Activated effector memory CD4-positive, alpha-beta T cell treated with Interleukin-2 at 50 U/mL for 16 hours (primary cell): Measurements from ENCODE around the gene UBE2G2.

Experiments
- DNase-seq: peaks from one replicate; pipeline ENCODE4 v3.0.0-alpha.2; 2020

UBE2G2 gene, protein sequence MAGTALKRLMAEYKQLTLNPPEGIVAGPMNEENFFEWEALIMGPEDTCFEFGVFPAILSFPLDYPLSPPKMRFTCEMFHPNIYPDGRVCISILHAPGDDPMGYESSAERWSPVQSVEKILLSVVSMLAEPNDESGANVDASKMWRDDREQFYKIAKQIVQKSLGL

DNA sequence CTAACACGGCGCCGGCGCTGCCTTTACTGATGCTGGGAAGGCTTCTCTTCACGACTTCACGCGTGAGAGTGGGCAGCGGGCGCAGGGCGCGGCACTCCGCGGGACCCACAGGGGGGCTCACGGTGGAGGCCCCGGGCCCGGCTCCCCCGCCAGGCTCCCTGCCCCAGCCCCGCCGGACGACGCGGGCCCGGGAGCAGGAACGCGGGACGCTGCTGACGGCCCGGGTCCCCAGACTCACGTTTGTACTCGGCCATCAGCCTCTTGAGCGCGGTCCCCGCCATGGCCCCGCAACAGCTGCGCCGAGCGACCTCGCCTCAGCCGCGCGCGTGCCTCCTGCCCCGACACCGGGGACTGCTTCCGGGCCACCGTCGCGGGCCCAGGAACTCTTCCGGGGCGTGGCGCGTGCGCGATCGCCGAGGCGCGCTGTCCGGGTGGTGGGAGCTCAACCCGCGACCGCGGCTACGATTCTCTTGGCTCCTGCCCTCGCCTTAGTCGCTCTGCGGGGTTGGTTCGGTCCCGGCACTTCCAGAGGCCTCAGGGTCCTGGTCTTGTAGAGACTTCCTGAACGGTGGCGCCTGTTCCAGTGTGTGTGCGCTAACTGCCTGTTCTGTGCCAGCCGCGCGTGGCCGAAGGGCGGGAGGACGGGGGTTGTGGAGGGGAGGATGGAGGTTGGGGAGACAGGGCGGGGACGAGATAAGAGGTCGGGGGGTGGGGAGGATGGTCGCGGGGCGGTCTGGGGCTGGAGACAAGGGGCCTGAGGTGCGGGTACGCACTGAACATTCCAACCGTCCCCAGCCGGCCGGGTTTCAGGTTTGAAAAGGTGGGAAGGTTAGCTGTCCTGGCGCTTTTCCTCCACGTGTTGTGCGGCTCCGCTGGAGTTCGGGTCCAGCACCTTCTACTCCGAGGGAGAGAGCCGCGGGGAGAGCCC lies at the start of gene UBE2G2:
TSS of gene UBE2G2 (minus strand) at position 353 of the 928 bp plus-strand sequence. CDS start at position 281, 72 bp downstream.
- peak; percentile 83 for DNase-seq

DNA sequence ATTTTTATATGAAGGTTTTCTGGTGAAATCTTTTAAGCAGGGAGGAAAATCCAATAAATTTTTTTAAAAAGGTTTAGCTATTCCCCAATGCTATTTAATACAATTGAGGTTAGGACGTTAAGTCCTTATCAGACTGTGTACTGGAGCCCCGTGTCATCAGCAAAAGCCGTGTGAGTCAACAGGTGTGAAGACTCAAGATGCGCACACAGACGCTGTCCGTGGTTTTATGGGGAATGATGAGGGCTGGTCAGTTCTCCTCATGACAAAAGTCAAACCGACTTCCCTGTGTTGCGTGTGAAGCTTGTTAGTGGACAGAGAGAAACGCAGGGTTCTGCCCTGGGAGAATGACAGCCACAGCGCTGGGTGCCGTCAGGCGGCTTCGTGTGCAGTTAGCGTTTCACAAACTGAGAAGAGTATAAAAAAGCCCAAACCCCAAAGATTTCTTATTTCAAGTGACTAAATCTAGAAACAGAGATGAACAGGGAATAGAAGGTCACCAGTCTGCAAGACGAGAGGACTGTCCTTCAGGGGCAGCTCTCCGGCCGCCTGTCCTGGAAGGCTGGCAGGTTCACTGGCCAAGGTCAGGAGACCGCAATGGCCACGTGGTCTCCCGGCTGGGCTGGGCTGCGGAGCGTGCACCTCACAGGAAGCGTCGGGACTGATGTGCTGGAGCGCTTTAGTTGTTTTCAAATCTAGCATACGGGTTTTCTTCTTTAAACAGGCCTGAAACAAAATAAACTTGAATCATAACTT lies 49.5 kb upstream of the UBE2G2 start:
- DNase-seq = no peak

DNA sequence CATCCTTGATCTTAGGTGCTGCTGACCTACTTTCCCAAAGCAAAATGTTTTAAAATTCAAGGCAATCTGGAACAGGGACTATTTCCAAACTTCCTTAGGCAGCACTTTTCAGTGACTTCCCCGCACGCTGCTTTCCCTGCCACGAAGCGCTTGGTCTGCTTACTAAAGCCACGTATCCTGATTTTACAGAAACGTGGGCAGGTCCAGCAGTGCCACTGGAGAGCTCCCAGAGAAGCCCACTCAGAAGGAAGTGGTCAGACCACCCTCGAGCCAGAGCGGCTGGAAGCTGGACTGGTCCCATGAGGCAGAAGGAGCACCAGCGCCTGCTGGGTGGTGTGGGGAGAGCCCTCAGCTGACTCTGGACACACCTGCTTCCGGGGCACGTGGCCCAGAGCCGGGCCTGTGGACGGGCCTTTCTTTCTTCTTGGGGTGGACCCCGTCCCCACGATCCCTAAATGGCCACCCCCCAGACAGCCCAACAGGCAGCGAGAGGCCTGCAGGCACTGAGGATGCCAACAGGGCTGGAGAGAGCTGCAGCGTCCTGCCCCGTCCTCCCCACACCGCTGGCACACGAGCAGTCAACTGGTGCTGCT lies 48.7 kb upstream of the UBE2G2 start:
- DNase-seq = no peak

DNA sequence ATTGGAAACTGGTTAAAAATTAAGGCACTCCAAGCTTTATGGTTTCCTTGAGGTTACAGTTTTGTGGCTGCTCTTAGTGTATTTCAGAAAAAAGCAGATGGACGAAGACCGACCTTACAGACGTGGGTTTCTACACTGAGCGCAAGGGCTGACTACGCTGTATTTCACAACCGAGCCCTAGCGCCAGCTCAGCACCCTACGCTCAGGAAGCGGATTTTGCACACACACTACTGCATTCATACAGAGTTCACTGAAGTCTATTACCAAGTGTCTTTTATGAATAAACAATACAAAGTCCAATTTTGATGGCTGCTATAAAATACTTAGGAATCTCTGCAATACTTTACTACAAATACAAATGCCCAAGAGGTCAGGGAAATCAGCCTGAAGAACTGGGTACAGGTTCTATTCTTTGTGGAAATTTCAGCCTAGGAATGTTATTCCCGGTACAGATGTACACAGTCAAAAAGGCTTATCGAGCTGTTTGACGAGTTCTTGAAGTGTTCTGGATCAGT lies 48.1 kb upstream of the UBE2G2 start:
- DNase-seq = no peak

DNA sequence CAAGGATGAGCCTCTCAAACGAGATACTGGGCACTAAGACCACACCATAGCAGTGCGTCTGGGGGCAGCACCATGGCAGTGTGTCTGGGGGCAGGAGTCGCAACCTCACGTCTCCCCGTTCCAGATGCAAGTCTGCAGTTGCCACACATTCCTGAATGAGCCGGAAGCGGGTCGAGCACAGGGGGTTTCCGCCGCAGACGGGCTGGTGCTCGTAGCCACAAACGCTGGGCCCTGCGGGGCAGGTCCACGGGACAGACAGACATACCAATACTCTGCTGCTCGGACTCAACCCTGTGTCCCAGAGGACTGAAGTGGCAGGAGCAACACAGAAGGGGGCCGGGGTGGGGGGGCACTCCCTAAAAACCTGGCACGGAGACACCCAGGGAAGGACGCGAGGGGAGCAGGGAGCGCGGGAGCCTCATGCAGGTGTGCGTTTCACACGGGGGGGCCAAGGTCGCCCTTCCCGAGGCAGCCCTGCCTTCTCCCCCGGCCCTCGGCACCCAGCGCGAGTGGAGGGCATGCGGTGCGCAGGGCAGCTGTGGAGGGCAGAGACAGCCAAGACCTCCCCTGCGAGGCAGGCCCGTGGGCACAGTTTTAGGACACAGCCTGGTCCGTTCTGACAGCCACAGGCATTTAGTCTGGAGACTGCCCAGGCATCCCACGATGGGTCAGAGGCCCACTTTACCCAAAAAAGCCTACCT lies 47.4 kb upstream of the UBE2G2 start:
- DNase-seq = no peak

DNA sequence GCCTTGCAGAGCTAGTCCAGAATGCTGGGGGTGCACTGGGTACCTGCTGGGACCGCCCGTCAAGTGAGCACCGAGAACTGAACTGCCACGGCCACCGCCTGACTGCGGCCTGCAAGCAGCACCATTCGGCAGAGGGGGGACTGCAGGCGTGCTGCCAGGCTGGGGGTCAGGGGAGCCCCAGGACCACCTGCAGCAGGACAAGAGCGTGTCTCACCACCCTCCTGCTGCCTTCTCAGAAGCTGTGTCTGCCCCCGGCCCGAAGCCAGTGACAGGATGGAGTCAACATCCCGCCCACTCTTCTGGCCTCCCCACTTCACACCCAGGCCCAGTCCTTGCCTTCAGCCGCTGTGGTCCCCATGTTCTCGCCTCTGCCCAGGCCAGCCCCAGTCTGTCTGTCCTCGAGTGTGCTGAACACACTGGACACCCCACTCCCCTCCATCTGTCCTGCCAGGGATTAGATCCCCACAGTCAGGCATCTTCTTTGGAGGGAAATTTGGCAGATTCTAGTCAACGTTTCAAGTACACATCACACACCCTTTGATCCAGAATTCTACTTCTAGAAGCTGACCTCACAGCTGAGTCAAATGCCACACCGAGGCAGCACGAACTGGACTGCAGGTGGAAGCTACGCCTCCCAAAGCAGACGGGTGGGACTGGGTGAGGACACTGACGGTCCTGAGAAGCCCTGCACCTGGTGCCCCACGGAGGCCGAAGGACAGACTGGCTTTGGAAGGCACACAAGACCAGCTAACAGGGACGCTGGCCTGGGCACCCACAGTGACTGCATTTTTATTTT lies 45.8 kb upstream of the UBE2G2 start:
- DNase-seq = no peak

DNA sequence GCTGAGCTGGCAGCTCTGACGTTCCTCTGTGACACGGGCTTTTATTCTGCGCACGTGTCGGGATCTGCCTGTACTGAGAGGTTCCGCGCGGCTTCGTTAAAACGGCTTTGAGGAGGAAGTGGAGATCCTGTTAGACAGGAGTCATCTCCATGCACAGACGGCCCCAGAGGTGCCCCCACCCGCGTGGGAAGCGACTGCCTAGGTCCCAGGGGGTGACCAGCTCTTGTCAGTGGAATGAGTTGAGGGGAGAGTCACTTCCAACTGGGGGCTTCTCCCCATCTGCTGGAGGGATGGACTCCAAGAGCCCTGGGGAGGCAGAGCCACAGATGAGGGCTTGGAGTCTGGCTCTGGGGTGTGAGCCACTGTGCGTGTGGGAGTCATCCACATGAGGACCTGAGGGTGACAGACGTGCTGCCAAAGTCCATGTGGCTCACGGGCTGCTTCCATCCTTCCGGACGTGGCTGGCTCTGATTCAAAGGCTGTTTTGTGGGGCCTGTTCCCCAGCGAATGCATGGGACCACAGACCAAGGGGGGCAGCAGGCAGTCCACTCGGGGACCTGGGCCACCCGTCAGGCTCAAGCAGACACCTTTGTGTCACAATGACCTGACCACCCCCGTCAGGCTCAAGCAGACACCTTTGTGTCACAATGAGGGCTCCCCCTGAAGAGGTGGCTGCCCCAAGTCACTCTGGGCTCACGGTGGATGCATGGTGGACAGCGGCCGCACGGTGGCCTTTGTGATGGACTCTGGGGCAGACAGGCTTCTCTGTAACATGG lies 45.1 kb upstream of the UBE2G2 start:
- DNase-seq = no peak

DNA sequence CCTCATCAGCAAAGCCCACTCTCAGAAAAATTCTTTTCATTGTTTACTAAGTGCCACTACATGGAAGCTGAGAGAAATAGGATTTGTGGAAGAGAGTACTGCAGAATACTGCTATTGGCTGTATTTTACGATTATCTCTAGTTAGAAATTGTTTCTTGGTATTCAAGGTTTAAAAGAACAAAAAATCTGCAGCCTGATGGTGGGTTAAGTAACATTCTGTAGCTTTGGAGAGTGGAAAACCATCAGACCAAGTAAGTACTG lies 44.5 kb upstream of the UBE2G2 start:
- DNase-seq = no peak

DNA sequence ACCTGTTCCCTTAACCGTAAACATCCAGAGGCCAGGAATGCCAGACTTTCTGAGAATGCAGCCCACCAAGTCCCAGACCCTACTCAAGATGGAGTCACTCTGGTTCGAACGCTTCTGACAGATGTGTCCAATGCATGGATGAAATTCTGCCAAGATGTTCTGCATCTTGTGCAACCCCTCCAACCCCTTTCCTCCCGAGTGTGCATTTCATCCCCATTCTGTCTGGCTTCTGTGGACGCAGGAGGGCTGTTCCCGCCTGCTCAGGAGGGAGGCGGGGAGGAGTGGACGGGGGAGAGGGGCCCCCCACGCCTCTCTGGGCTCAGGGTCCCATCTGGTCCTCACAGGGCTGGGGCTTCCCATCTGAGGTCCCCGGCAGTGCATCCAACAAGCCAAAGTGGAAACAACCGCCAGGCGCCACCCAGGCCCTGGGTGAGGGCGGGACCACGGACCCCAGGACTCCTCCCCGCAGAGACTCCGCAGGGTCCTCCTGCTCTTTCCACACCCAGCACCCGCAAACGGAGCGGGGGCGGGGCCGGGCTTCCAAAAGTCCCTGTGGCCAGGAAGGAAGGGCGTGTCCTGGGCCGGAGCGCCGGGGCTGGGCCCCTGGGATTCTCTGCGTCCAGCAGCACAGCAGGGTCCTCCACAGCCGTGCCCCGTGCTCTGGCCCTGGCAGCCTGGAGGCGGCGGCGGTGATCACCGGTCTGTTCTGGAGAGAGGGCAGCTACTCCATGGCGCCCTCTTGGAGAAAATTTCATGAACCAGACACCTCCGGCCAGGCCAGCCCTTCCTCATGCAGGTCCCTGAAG lies 44.0 kb upstream of the UBE2G2 start:
- peak; percentile 26 for DNase-seq

DNA sequence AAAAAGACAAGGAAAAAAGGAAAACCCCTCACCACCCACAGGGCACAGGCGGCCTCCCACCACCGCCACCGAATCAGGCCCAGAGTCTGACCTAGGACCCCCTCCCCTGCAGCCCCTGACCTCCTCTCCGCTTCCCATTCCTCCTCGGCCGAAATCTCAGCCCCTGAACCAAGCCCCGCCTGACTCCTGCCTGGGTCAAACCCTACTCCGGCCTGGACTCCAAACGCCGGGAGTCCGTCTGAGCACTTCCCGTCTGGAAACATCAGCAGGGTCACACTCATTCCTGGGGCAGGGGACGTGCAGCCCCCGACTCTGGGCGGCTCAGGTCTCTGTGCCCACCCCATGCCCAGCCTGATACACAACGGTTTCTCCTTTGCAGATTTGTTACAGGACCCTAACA lies 42.6 kb upstream of the UBE2G2 start:
- DNase-seq = no peak

DNA sequence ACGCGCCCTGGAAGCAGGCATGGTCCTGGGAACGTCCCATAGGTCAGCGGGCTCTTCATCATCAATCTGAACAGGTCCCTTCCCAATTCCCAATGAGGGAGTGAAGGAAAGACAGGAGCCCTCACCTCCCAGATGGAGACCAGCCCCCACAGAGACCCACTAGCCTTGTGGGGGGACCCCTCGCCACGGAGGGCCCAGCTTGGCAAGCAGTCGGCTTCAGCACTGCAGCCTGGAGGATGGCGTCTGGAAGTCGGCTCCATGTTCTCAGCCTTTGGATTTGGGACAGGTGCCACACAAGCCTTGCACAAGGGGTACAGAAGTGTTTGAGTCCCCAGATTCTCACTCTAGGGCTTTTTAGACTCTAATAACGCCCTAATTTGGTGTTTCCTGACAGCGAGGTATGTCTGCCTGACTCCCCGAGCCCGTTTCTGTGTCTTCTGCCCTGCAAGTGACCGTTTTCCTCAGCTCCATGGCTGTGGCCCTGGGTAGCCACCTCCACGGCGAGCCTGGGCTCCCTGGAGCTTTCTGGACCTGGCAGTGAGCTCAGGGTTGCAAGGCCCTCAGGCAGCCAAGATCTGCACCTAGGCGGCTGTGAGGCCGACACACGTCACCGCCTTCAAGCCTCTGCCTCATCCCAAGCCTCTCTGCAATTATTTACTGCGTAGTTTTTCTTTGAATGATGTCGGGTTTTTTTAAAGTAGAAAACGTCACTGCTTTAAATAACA lies 41.3 kb upstream of the UBE2G2 start:
- DNase-seq = no peak

DNA sequence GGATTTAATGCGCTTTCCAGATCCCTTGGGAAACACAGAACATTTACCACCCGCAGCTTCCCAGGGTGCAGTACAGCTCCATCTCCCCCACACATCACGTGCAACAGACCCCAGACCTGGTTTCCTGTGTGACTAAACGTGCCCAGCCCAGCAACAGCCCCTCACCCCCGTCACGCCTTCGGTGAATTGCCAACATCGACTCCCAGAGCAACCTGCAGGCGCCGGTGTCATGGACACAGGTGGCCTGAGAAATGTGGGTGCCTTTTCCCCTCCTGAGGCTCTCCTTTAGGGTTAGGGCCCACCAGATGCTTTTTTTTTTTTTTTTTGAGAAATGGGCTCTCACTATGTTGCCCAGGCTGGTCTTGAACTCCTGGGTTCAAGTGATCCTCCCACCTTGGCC lies 40.5 kb upstream of the UBE2G2 start:
- no peak for DNase-seq

DNA sequence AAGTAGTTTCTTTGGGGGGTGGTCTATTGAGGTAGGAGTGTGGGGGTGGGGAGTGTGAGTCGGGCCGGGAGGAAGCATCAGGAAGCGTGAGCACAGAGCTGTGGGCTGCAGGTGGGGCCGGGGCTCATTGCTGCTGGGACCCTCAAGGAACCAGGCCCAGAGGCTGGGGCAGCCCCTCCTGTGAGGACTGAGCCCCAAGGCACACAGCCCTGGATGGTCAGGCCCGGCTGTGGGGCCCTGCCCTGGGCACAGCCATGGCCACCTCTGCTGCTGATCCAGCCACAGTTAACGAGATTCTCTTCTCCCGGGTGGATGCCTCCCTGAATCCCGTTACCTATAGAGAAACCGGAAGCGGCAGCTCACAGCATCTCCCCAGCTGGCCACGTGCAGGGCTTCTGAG lies 39.2 kb upstream of the UBE2G2 start:
- no peak for DNase-seq

DNA sequence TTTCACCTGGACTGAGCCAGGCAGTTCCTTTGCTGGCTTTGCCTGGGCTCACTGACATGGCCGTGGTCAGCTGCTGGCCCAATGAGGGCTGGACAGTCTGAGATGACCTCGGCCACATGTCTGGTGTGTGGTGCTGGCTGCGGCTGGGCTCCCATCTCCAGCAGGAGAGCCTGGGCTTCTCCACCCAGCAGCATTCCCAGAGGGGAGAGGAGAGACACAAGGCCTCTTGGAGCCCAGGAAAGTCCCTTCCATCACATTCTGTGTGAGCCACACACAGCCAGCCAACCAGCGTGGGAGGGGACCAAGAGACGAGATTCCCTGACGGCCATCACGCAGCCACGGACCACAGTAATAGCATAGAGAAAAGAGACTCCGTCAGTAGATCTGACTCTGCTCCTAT lies 37.3 kb upstream of the UBE2G2 start:
- DNase-seq = no peak

DNA sequence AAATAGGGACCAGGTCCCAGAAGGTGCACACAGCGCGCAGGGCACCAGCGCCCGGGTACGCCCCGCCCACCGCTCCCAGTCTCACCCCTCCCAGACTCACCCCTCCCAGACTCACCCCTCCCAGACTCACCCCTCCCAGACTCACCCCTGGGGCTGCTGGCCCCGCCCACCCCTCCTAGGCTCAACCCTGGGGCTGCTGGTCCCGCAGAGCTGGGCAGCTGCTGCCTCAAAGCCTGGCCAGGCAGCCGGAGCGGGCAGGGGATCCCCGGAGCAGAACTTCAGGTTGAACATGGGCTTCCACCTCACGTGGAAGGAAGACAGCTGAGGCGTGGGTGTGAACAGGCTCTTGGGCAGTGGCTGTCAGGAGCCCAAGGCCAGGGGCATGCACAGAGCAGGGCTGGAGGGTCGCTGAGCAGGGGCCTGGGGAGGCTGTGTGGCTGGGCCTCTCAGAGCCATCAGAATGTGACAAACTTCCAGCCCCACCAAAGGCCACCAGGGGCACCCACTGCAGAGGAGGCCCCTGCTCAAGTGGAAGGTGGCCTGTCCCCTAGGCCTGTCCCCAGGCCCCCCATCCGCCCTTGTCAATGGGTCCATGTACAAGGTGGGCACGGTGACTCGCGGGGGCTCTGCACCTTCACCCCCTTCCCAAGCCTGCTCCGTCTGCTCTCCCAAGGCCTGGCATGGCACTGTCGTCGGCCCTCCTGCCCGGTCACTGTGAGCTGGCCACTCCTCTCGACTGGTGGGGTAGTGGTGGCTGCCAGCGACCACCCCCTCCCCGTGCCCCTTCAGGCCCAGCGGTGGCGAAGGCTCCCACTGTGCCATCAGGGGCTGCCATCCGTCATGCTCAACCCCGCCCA lies 36.6 kb upstream of the UBE2G2 start:
- no peak for DNase-seq

DNA sequence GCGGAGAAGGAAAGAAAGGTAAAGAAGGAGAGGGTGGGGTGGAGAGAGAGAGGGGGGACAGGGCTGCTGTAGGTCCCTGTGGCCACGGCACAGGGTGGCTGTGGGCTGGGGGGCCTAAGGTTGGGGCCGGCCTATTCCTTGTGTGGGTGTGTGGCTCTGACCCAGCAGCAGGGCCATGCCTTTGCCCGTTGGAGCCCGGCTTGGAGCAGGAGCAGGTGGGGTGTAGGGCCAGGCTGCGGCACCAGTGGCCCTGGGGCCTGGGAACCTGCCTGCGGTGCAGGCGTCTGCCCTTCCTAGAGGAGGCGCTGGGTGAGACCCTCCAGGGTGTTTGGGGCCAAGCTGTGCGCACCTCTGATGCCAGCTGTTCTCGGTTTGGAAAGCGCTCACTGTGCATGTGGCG lies 35.9 kb upstream of the UBE2G2 start:
- DNase-seq = no peak

DNA sequence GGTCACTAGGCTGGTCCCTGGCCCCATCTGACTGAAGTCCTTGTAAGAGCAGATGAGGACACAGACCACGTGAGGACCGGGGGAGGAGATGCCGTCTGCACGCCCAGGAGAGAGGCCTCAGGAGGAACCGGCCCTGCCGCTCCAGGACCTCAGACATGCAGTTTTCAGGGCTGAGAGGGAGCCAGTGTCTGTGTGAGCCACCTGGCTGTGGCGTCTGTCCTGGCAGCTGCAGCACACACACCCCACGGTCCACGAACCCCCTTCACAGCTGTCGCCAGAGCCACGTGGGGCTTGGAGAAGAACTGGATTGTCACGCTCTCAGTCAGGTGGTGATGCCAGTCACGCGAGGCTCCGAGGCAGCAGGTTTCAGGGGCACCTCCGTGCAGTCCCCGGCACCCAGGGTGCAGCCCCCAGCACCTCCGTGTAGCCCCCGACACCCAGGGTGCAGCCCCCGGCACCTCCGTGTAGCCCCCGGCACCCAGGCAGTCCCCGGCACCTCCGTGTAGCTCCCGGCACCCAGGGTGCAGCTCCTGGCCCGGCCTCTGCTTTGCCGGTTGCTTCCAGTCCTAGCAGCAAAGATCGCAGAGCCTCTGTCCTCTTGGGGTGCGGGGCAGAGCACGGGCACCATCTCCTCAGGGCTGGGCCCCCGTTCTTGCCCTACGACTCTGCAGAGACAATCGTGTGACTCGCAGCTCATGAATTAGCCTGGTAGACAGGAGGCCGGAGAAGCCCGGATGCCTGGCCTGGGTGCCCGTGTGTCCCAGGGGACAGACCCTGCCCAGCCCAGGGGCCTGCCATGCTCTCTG lies 35.2 kb upstream of the UBE2G2 start:
- DNase-seq = no peak

DNA sequence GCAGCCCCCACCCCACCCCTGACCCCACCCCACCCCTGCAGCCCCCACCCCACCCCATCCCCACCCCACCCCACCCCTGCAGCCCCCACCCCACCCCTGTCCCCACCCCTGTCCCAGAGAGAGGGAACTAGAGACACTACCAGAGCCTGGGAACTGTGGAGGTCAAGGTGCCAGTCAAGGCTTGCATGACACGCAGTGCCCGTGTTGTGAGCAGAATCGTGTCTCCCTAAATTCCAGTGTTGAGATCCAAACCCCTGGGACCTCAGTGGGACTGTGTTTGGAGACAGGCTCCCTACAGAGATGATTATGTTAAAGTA lies 34.7 kb upstream of the UBE2G2 start:
- no peak for DNase-seq
